Thoracic aorta (tissue), 2 donors: ENCODE results near the gene ZNF483. TPM values are rescaled to one million over a fixed set of nuclear protein-coding genes. Genes with fewer than 3 reads are reported as not detected.

Experiments used
- ATAC-seq: fragments of 150-250 bp; one replicate; pipeline ENCODE4 v1.8.0; 2017; ENCODE audit warnings: low read depth; ENCODE audit not compliant: insufficient number of reproducible peaks, low FRiP score
- DNase-seq: peaks from one replicate; pipeline ENCODE4 v3.0.0-alpha.2; 2020; ENCODE audit warnings: low spot score
- H3K27ac ChIP-seq, 2 donors: fragments of 200-600 bp; sonication (generic); 1 replicate in 1 of 2; 2 replicates in 1 of 2; pipeline ENCODE4 v1.5.1; 2016; ENCODE audit warnings: mild to moderate bottlenecking in 2 of 2, moderate library complexity in 2 of 2
- H3K27me3 ChIP-seq: fragments of 200-600 bp; sonication (generic); replicated peaks from 2 replicates; pipeline ENCODE4 v1.6.0; 2016; ENCODE audit warnings: mild to moderate bottlenecking; ENCODE audit not compliant: insufficient read depth
- H3K36me3 ChIP-seq: fragments of 200-600 bp; sonication (generic); one replicate; pipeline ENCODE4 v1.5.1; 2016
- H3K4me1 ChIP-seq, 2 donors: fragments of 200-600 bp; sonication (generic); 1 replicate in 1 of 2; 2 replicates in 1 of 2; pipeline versions ENCODE4 v1.5.1 to v1.6.0; 2016; ENCODE audit warnings: low read depth in 2 of 2, mild to moderate bottlenecking in 1 of 2; ENCODE audit not compliant: control insufficient read depth in 1 of 2
- H3K4me3 ChIP-seq: fragments of 200-600 bp; sonication (generic); 2 replicates; pipeline ENCODE4 v1.5.1; 2016; ENCODE audit warnings: mild to moderate bottlenecking
- H3K9me3 ChIP-seq: fragments of 200-600 bp; sonication (generic); 2 replicates; pipeline ENCODE4 v1.5.1; 2016
- total RNA-seq, 2 donors: library from RNA; depleted of rRNA; stranded (reverse); fragments of >200 nt; gene quantifications; one replicate each; pipeline versions ENCODE4 v1.1.0 to v1.2.3, GENCODE V29; 2016
- TF ChIP-seq, protein P1 (sequence below): fragments of 200-600 bp; sonication (generic); IDR thresholded peaks from one replicate; pipeline ENCODE4 v1.5.1; 2019; ENCODE audit warnings: antibody characterized with exemption

ZNF483 gene
- total RNA-seq, 2 donors from 2014 or later = 9.7 to 17.8 TPM

DNA sequence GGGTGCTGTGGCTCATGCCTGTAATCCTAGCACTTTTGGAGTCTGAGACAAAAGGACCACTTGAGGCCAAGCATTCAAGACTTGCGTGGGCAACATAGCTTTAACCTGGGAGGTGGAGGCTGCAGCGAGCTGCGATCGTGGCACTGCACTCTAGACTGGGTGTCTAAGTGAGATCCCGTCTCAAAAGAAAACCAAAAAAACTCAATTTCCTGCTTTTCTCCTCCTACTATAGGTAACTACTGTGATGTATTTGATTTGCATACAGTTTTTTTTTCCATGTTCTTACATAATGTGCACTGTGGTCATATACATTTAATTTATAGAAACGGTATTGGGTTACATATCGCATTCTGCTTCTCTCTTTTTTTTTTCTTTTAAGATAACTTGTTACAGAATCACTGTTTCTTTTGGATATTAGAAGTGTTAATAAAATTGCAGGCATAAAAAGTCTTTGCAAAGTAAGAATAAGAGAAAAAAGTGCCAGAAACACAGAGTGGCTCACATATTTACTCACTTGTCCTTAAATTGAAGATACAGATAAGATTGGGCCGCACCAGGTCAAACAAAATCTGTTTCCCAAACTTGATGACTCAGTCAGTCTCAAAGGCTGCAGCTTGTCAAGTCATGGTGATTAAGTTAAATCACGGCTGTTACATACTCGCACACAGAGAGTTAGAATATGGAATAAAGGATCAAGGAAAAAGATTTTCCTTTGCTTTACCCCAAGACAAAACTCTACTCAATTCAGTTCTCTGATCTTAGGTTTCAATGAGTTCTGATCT, 76.4 kb downstream of the ZNF483 start:
- Histone ChIP-seq H3K27me3 (no peaks in the 10 kb centered on the region), H3K27ac (no peak overlapping the region), H3K9me3 (no peaks in the 10 kb centered on the region), H3K4me3 (no peak overlapping the region), H3K4me1 (no peaks in the 10 kb centered on the region), H3K36me3 (peaks cover 1% of the 10 kb centered on the region)
- ATAC-seq (no peak), DNase-seq (no peak)
- TF ChIP-seq, protein P1, sequence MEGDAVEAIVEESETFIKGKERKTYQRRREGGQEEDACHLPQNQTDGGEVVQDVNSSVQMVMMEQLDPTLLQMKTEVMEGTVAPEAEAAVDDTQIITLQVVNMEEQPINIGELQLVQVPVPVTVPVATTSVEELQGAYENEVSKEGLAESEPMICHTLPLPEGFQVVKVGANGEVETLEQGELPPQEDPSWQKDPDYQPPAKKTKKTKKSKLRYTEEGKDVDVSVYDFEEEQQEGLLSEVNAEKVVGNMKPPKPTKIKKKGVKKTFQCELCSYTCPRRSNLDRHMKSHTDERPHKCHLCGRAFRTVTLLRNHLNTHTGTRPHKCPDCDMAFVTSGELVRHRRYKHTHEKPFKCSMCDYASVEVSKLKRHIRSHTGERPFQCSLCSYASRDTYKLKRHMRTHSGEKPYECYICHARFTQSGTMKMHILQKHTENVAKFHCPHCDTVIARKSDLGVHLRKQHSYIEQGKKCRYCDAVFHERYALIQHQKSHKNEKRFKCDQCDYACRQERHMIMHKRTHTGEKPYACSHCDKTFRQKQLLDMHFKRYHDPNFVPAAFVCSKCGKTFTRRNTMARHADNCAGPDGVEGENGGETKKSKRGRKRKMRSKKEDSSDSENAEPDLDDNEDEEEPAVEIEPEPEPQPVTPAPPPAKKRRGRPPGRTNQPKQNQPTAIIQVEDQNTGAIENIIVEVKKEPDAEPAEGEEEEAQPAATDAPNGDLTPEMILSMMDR = no peak

DNA sequence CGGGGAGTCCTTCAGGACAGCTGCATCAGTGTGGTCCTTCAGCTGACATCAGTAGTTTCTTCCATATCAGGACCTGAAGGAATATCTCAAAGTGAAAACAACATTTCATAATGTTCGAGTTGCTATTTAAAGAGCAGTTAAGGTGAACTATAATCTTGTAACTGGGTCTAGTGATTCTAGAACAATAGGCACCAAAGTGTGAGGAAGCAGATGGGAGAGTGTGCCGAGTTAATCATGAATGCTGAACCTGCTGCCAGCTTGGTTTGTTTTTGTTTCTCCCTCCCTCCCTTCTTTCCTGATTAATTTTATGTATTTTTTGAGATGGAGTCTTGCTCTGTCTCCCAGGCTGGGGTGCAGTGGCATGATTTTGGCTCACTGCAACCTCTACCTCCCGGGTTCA, 78.1 kb downstream of the ZNF483 start:
- H3K36me3 ChIP-seq = no peaks in the 10 kb centered on the region
- no peaks in the 10 kb centered on the region for H3K27me3 ChIP-seq
- DNase-seq = no peak
- ATAC-seq = no peak
- no peak overlapping the region for H3K4me3 ChIP-seq
- no peak overlapping the region for H3K27ac ChIP-seq
- TF ChIP-seq, protein P1 = no peak
- H3K4me1 ChIP-seq = no peaks in the 10 kb centered on the region
- H3K9me3 ChIP-seq = no peaks in the 10 kb centered on the region

- no peak for ATAC-seq
- no peak for DNase-seq
- H3K36me3 ChIP-seq = no peaks in the 10 kb centered on the region
These were observed 79.2 kb downstream of the ZNF483 start for GRCh38 chr9:111604054-111604615.

DNA sequence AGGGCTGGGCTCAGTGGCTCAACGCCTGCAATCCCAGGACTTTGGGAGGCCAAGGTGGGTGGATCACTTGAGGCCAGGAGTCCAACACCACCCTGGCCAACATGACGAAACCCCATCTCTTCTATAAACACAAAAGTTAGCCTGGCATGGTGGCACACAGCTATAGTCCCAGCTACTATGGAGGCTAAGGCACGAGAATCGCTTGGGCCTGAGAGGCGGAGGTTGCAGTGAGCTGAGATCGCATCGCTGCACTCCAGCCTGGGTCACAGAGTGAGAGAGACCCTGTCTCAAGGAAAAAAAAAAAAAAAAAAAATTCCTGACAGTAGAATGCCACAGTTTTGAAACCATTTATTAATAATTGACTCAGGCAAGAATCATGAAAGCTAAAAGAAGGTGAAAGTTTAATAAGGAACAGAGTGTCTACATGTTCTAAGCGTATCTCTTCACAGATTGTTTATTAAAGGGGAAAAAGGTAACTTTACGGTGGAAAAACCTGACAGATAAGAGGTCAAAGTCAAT, 80.1 kb downstream of the ZNF483 start:
- TF ChIP-seq, protein P1 = no peak
- Histone ChIP-seq H3K4me3 (no peak overlapping the region), H3K36me3 (no peaks in the 10 kb centered on the region), H3K27ac (no peak overlapping the region), H3K9me3 (no peaks in the 10 kb centered on the region), H3K4me1 (no peaks in the 10 kb centered on the region), H3K27me3 (no peaks in the 10 kb centered on the region)
- no peak for ATAC-seq
- no peak for DNase-seq

More at GRCh38 chr9:111604054-111604615, 79.2 kb downstream of the ZNF483 start:
- no peaks in the 10 kb centered on the region for H3K27me3 ChIP-seq
- no peaks in the 10 kb centered on the region for H3K4me1 ChIP-seq
- H3K4me3 ChIP-seq = no peak overlapping the region
- no peaks in the 10 kb centered on the region for H3K9me3 ChIP-seq
- TF ChIP-seq, protein P1 = no peak
- no peak overlapping the region for H3K27ac ChIP-seq

- H3K4me1 ChIP-seq = no peaks in the 10 kb centered on the region
- no peak overlapping the region for H3K27ac ChIP-seq
- no peak overlapping the region for H3K4me3 ChIP-seq
- ATAC-seq (no peak), DNase-seq (no peak)
- H3K9me3 ChIP-seq = no peaks in the 10 kb centered on the region
- TF ChIP-seq, protein P1 = no peak
- no peaks in the 10 kb centered on the region for H3K27me3 ChIP-seq
- H3K36me3 ChIP-seq = no peaks in the 10 kb centered on the region
These were observed 85.2 kb downstream of the ZNF483 start for GRCh38 chr9:111610149-111610548.
